ENCODE measurements around the gene F8. TPM values are rescaled to one million over a fixed set of nuclear protein-coding genes. Genes with fewer than 3 reads are reported as not detected.

The F8 gene
- total and polyA plus RNA-seq, 4 donors, result 6.1 to 38.1 (median 7.6) TPM

- Histone ChIP-seq H3K36me3 (ENCODE audit: control insufficient read depth in 4 of 4, insufficient read depth in 4 of 4, low read length in 4 of 4) (no peaks in the 10 kb centered on the region), H3K27ac (ENCODE audit: low read depth in 1 of 2, low read length in 1 of 2) (no peak overlapping the region), H3K9me3 (ENCODE audit: control insufficient read depth in 4 of 4, insufficient read depth in 3 of 4, low read length in 3 of 4) (peaks cover 0 to 1% (median 0%) of the 10 kb centered on the region in 4 donors), H3K9ac (ENCODE audit: insufficient read depth in 1 of 2, low read length in 2 of 2) (no peak overlapping the region), H3K27me3 (ENCODE audit: control insufficient read depth in 3 of 3, insufficient read depth in 3 of 3, low read length in 2 of 3) (no peaks in the 10 kb centered on the region), H3K4me1 (ENCODE audit: control insufficient read depth in 5 of 5, insufficient read depth in 5 of 5, low read length in 5 of 5) (no peaks in the 10 kb centered on the region), H3K4me3 (no peak overlapping the region)
- no peak for TF ChIP-seq CTCF (IDR thresholded peaks at IDR 0.05; ENCODE audit: control extremely low read depth, extremely low read depth)
- DNase-seq (no peak), ATAC-seq (ENCODE audit: insufficient read depth, low FRiP score) (no peak)
- 71 to 100% methylated on average over 1 of the region's 1 CpG for WGBS, 2 donors
Measured at GRCh38 chrX:154998204-154998880, 24.2 kb downstream of the F8 start.

GRCh38 chrX:154991476-154991875, 31.0 kb downstream of the F8 start:
- Histone ChIP-seq H3K27me3 (ENCODE audit: control insufficient read depth in 3 of 3, insufficient read depth in 3 of 3, low read length in 2 of 3) (no peaks in the 10 kb centered on the region), H3K27ac (ENCODE audit: low read depth in 1 of 2, low read length in 1 of 2) (no peak overlapping the region), H3K9me3 (ENCODE audit: control insufficient read depth in 4 of 4, insufficient read depth in 3 of 4, low read length in 3 of 4) (peaks cover 0 to 1% (median 0%) of the 10 kb centered on the region in 4 donors), H3K9ac (ENCODE audit: insufficient read depth in 1 of 2, low read length in 2 of 2) (no peak overlapping the region), H3K4me3 (no peak overlapping the region), H3K4me1 (ENCODE audit: control insufficient read depth in 5 of 5, insufficient read depth in 5 of 5, low read length in 5 of 5) (no peaks in the 10 kb centered on the region), H3K36me3 (ENCODE audit: control insufficient read depth in 4 of 4, insufficient read depth in 4 of 4, low read length in 4 of 4) (no peaks in the 10 kb centered on the region)
- no peak for DNase-seq
- ATAC-seq (ENCODE audit: insufficient read depth, low FRiP score), result no peak
- TF ChIP-seq CTCF (IDR thresholded peaks at IDR 0.05; ENCODE audit: control extremely low read depth, extremely low read depth), result no peak
- 86 to 100% methylated on average over 1 of the region's 1 CpG for WGBS, 2 donors

GRCh38 chrX:154991039-154991438, 31.5 kb downstream of the F8 start:
- H3K9me3 ChIP-seq (ENCODE audit: control insufficient read depth in 4 of 4, insufficient read depth in 3 of 4, low read length in 3 of 4), result no peaks in the 10 kb centered on the region
- no peak for TF ChIP-seq CTCF (IDR thresholded peaks at IDR 0.05; ENCODE audit: control extremely low read depth, extremely low read depth)
- H3K27ac ChIP-seq (ENCODE audit: low read depth in 1 of 2, low read length in 1 of 2), result no peak overlapping the region
- H3K4me3 ChIP-seq, result no peak overlapping the region
- no peaks in the 10 kb centered on the region for H3K36me3 ChIP-seq (ENCODE audit: control insufficient read depth in 4 of 4, insufficient read depth in 4 of 4, low read length in 4 of 4)
- no peak overlapping the region for H3K9ac ChIP-seq (ENCODE audit: insufficient read depth in 1 of 2, low read length in 2 of 2)
- no peaks in the 10 kb centered on the region for H3K27me3 ChIP-seq (ENCODE audit: control insufficient read depth in 3 of 3, insufficient read depth in 3 of 3, low read length in 2 of 3)
- ATAC-seq (ENCODE audit: insufficient read depth, low FRiP score) (no peak), DNase-seq (no peak)
- H3K4me1 ChIP-seq (ENCODE audit: control insufficient read depth in 5 of 5, insufficient read depth in 5 of 5, low read length in 5 of 5), result no peaks in the 10 kb centered on the region
- 63 to 94% methylated on average over 3 of the region's 3 CpGs for WGBS, 2 donors

- H3K9ac ChIP-seq (ENCODE audit: insufficient read depth in 1 of 2, low read length in 2 of 2), result no peak overlapping the region
- no peak overlapping the region for H3K4me3 ChIP-seq
- H3K27me3 ChIP-seq (ENCODE audit: control insufficient read depth in 3 of 3, insufficient read depth in 3 of 3, low read length in 2 of 3), result no peaks in the 10 kb centered on the region
- TF ChIP-seq CTCF (IDR thresholded peaks at IDR 0.05; ENCODE audit: control extremely low read depth, extremely low read depth), result no peak
- H3K36me3 ChIP-seq (ENCODE audit: control insufficient read depth in 4 of 4, insufficient read depth in 4 of 4, low read length in 4 of 4), result no peaks in the 10 kb centered on the region
- no peak overlapping the region for H3K27ac ChIP-seq (ENCODE audit: low read depth in 1 of 2, low read length in 1 of 2)
- no peaks in the 10 kb centered on the region for H3K4me1 ChIP-seq (ENCODE audit: control insufficient read depth in 5 of 5, insufficient read depth in 5 of 5, low read length in 5 of 5)
- 67 to 98% methylated on average over 3 of the region's 3 CpGs for WGBS, 2 donors
- DNase-seq, result no peak
- H3K9me3 ChIP-seq (ENCODE audit: control insufficient read depth in 4 of 4, insufficient read depth in 3 of 4, low read length in 3 of 4), result no peaks in the 10 kb centered on the region
- ATAC-seq (ENCODE audit: insufficient read depth, low FRiP score), result no peak
Measured at GRCh38 chrX:154990496-154990895, 32.0 kb downstream of the F8 start.

Data from lung (tissue), 12 donors.